HT-29 (cell line): ENCODE data around the gene SPDYE1. TPM values are rescaled to one million over a fixed set of nuclear protein-coding genes. Genes with fewer than 3 reads are reported as not detected.
A peak's percentile ranks its signal among the peaks of the same experiment; 100 is the strongest.

ENCODE experiments used
- DNase-seq: peaks from one replicate; pipeline ENCODE4 v3.0.0-alpha.2; 2015; ENCODE audit warnings: low spot score
- total RNA-seq: library from RNA; depleted of rRNA; stranded (reverse); fragments of >200 nt; shearing (Covaris generic); gene quantifications from 2 replicates; pipeline ENCODE4 v1.2.3, GENCODE V29; 2014

The SPDYE1 gene
- total RNA-seq, 1 experiment from 2014 or later: not detected

- DNase-seq: no peak
Measured at GRCh38 chr7:44043902-44044301, 46.2 kb downstream of the SPDYE1 start.

GRCh38 chr7:44044315-44045225, 46.9 kb downstream of the SPDYE1 start, which contains the start of gene DBNL:
DBNL (plus strand) TSS chr7:44044702; CDS start chr7:44044738, 36 bp downstream.
- peak; percentile 95 for DNase-seq

DNA sequence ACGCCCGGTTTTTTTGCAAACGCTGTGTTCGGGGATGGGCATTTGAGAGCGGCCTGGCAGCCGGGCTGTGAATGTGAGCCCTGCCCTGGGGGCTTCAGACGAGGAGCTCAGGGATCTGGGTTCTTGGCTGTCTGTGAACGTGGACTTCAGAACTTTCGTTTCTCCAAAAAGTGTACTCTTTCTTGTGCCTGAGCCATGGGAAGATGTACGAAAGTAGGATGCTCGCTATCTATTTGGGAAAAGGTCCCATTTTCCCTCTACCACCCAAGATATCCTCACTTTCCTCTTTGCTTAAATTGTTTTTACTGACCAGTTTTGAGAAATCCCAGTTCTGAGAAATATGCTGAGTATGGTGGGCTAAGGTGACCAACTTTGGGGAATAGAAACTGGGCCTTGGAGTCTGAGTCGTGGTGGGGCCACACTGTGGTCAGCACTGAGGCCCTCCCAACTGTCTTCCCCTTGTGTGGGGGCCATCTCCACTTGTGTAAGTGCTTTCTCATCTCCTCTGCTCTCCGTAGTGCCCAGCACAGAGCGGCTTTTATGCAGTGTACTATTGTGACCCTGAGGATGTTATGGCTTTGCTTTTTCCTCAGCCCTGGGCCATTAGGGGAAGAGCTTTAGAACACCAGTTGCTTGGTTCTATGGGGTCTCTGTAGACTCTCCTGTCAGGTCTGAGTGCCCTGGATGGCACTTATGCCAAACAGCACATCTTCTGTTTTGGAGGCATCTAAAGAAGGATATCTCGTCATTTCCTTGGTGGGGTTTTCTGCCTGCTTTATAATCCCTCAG, 47.7 kb downstream of the SPDYE1 start:
- DNase-seq: no peak

- DNase-seq: no peak
Measured at GRCh38 chr7:44046321-44047061, 48.8 kb downstream of the SPDYE1 start.

DNA sequence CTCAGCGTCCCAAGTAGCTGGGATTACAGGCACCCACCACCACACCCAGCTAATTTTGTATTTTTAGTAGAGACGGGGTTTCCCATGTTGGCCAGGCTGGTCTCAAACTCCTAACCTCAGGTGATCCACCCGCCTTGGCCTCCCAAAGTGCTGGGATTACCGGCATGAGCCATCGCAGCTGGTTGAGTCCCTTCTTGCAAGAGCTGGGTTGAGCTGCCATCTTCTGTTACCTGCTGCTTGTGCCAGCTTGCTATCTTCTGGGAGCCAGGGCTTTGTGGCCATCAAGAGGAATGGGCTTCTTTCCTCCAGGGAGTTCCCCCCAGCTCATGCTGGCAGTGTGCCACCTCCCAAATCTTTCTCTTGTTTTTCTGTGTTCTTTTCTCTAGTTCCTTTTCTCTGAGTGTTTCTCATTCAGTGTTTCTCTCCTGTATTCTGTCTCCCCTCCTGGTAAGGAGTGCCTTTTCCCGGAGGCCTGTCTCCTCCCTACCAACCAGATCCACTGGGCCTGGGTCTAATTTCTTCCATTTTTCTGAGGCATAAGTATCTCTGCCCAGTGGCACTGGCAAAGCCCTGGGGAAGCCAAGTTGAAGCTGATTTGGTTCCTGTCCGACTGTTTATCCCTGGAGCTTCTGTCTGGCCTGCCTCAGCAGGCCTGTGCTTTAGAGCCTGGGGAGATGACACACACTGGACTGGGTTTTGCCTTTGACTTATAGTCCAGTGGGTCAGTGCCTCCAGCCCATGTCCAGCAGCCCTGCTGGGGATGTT, 50.5 kb downstream of the SPDYE1 start:
- DNase-seq: no peak

GRCh38 chr7:44050121-44050914, 52.6 kb downstream of the SPDYE1 start:
- no peak for DNase-seq

- no peak for DNase-seq
Measured at GRCh38 chr7:44050915-44051560, 53.3 kb downstream of the SPDYE1 start.

DNA sequence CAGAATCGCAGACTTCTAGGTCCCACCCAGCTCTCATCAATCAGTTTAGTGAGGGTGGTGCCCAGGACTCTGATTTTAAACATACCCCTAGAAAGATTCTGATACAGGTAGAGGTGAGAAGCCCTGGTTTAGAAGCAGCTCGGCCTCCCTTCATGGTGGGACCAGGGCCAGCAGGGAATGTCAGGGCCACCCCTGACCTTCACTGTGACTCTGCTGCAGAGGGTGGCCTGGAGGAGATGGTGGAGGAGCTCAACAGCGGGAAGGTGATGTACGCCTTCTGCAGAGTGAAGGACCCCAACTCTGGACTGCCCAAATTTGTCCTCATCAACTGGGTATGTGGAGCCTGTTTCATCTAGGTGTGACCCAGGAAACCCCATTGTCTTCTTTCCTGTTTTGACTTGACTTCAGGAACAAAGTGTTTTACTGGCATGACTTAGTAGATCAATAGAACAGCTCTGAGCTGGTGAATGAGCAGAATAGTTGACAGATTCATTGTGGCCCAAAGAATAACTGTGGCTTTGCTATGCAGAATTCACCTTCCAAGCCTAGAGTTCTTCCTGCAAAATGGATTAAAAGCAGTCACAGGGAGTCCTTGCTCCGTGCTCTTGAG, 54.0 kb downstream of the SPDYE1 start:
- DNase-seq: no peak

DNA sequence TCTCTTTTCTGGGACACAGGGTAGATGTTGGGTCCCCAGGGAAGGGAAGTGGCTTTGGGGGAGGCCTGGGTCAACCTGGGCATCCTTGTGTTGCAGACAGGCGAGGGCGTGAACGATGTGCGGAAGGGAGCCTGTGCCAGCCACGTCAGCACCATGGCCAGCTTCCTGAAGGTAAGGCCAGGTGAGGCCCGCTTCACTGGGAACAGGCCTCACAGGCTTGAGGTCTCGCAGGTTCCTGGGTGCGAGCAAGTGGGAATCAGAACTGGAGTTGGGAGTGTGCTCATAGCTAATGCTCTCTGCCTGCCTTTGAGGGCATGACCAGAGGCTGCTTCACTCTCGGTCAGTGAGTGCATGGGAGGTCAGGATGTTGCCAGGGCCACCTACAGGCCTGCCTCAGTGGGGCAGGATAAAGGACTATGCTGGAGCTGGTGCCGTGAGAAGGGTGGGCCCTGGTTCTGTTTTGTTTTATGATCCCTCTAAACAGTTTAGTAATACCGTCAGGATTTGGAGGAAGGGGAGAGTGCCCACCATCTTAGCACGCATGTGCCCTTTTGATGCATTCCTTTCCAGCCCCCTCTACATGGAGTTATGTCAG, 55.2 kb downstream of the SPDYE1 start:
- DNase-seq: no peak

- DNase-seq: no peak
Measured at GRCh38 chr7:44056681-44057080, 59.0 kb downstream of the SPDYE1 start.

DNA sequence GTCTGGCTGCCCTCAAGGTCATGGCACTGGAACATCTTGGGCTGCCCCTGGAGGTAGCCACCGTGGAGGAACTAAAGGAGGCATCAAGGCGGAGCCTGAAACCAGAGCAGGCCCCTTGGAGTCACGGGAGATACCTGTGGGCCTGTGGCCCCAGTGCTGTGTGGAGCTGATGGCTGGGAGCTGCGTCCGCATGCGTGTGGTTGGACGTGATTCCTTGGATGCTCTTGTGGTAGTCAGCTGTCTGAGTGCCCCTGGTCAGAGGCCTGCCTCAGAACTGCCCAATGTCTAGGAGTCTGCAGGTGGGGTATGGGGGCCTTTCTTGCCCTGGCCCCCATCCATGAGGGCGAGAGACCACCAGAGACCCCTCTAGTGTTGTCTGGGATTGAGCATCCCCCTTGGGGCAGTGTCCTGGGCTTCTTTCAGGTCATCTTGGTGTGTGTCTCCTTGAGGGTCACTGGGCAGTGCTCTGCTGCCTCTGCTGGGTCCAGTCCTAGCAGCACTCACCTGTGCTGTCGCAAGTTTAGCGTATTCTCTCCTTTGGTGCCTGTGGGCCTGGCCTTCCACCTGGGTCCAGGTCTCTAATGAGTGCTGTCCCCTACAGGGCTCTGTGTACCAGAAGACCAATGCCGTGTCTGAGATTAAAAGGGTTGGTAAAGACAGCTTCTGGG, 59.6 kb downstream of the SPDYE1 start:
- no peak for DNase-seq

DNA sequence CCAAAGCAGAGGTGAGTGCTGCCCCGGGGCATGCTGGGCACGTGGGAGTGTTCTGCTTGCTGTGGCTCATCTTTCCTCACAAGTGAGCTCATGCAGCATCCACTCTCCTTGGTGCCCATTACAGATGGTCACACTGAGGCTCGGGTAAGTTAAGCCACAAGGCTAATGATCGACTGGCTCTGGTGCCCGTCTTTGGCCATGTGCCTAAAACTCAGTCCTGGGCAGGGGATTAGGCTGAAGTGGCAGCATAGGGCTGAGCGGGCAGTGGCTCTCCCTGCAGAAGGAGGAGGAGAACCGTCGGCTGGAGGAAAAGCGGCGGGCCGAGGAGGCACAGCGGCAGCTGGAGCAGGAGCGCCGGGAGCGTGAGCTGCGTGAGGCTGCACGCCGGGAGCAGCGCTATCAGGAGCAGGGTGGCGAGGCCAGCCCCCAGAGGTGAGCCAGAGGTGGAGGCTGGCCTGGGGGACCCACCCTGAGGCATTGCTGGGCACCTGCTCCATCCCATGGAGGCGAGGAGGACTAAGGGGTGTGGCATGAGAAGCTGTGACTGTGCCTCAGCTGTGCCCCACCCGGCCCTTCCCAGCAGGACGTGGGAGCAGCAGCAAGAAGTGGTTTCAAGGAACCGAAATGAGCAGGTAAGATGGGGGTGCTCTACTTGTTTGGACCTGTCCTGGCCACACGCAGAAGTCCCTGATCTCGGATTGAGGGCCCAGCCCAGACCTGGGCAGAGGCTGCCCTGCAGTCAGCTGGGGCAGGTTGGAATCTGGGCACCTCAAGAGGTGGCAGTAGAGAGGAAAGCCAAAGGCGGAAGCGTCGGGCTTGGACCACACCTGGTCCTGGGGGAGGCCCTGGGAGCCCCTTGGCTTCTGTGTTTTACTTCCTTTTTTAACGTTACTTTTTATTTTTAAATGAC, 60.4 kb downstream of the SPDYE1 start:
- no peak for DNase-seq

DNA sequence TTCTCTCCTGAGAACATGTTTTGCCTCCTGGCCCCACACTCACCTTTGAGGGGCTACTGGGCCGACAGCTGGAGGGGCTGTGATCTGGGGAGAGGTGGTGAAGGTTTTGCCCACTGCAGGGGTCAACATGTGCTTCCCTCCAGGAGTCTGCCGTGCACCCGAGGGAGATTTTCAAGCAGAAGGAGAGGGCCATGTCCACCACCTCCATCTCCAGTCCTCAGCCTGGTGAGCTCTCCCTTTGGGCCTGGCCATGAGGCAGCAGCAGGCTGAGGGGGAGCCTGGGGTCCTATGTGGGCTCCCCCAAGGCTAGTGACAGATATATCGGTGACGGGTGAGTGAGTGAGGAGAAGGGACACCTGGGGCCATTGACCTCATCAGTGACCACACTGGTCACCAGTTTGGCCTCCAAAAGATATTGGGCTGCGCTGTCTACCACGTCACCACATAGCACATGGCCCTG, 61.1 kb downstream of the SPDYE1 start:
- DNase-seq: no peak

GRCh38 chr7:44059219-44060090, 61.8 kb downstream of the SPDYE1 start:
- DNase-seq: no peak
